Islet of Langerhans (tissue), 1 donor: ENCODE measurements around the gene EML1.

ENCODE experiments used
- FAIRE-seq: peaks from one replicate; lab custom pipeline; 2011; peaks lifted over from hg19 to GRCh38; lab: Jason Lieb, UNC

EML1 gene

GRCh38 chr14:99780690-99781089 lies 12.5 kb upstream of the EML1 start:
- FAIRE-seq, result no peak

- no peak for FAIRE-seq
Measured at GRCh38 chr14:99781091-99781490, 12.1 kb upstream of the EML1 start.

GRCh38 chr14:99781853-99782610 lies 11.2 kb upstream of the EML1 start:
- FAIRE-seq, result no peak

DNA sequence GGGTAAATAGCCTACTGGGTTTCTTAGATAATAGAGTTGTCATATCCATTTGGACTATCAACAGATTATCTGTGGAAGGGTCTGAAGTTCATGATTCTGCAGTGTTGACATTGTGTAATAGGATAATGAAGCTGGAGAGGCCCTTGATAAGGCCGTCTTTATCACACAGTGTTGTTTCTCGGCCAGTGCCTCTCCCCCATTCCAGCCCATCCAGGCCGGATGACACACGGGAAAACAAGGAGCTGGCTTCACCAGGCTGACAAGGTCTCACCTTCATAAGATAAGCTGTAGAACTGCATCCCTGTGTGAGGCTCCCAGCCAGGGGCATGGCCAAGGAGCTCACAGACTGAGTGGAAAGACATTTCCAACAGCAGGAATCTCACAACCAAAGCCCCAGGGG lies 8.7 kb upstream of the EML1 start:
- FAIRE-seq, result no peak

DNA sequence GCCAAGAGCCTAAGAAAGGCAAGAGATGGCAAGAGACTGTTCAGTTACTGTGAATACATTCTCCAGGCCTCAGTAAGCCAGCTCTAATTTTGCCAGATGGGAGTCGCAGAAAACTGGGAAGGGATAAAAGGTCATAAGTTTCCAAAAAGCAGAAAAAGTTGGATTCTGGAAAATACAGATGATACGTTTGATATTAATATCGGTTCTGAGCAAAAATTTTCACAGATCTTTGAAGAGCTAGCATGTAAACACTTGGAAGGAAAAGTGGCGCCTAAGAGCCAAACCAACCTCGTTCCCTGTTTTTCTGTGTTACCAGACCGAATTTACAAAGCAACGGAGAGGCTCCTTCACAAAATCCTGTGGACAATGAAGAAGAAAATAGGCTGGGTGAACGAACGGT lies 7.8 kb upstream of the EML1 start:
- no peak for FAIRE-seq

DNA sequence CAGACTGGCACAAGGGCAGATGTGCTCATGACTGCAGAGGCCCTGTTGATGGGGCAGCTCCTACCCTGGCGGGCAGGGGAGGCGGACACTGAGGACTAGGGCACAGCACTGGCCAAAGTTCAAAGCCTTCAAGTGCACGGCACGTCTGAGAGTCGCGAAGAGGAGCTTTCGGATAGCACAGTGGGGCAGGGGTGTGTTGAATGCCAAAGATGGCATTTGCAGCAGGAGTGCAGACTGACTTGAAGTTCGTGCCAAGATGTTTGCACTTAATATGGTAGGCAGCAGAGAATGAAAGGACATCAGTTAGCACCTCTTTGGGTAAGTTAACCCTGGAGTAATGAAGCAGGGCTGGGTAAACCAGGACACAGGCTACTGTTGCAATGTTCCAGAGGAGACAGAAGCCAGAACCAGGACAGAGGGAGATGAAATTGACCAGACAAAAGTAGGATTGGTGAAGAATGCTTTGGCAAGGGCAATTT lies 6.7 kb upstream of the EML1 start:
- FAIRE-seq, result no peak

GRCh38 chr14:99788713-99789112 lies 4.5 kb upstream of the EML1 start:
- no peak for FAIRE-seq

GRCh38 chr14:99789581-99789980 lies 3.6 kb upstream of the EML1 start:
- FAIRE-seq, result no peak

DNA sequence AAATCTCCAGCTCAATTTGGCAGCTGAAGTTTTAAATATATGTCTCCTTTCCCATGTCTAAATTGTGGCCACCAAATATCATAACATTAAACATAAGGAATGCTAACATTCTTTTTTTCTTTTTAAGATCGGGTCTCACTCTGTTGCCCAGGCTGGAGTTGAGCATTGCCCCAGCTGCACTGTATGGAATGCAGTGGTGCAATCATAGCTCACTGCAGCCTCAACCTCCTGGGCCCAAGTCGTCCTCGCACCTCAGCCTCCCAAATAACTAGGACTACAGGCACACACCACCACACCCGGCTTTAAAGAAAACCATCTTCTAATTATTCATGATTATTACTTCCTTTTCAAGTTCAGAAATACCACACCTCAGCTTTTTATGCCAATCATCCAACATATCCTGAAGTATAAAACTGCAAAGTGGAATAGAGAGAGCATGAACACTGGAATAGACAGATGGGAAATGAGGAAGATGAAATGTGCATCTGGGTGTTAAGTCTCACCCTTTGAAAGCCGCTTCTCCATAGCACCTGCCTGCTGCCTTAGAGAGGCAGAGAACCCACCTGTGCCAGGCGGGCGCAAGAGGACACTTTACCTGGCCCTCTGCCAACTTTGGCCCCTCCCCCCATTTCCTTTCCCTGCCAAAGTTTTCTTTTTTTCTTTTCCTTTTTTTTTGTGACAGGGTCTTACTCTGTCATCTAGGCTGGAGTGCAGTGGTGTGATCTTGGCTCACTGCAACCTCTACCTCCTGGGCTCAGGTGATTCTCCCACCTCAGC lies 2.8 kb upstream of the EML1 start:
- no peak for FAIRE-seq

DNA sequence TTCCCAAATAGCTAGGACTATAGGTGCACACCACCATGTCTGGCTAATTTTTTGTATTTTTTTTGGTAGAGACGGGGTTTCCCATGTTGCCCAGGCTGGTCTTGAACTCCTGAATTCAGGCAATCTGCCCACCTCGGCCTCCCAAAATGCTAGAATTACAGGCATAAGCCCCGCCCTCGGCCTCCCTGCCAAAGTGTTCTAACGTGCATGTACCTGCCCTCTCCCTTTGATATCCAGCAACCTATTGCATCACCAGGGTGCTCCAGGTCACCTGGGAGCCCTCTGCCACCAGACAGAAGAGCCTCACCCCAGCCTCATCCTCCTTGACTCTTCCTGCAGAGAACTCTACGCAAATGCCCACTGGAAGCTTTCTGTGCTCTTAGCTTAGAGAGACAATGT lies 2.2 kb upstream of the EML1 start:
- no peak for FAIRE-seq

DNA sequence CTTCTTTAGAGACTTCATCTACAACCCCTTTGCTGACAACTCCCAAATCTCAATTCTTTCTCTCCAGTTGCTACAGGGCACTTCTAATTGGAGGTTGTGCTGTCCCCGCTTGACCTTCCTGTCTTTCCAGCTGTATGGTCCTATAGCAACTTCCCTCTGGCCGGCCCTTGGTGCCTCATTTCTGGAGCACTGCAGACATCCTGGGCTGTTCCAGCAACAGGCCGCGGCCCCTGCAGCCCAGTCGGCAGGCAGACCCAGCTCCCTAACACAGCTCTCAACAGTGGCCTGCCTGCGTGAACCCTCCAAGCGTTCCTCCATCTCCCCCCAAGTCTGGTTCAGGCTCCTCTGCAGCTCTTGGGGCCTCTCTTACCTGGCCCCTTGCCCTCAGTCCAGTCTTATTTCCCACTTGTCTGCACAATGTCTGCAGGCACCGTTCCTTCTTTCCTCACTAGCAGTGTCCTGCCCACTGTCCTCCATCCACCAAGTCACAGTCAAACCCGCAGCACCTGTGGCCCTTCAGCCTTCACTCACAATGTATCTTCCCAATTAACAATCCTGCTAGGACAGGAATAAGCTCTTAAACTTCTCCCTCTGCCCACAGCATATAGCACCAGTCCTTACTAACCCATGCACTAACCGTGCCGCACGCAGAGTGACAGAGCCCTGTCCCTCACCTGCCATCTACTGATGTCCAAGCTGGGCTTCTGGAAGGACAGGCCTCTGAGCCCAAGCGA lies 1.6 kb upstream of the EML1 start:
- no peak for FAIRE-seq

DNA sequence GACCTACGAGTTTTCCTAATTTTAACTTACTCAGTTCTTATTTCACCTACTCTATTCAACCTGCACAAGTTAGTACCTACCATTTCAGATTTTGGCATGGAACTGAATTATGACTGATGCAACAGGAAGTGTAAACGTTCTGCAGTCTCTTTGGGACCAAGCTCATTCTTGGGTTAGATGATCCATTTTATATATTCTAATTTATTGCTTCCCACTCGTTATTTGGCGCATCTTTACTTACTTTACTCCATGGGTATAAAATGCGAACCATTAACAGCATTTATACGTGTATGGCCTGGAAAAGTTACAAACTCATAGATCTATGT lies 1.0 kb upstream of the EML1 start:
- no peak for FAIRE-seq

DNA sequence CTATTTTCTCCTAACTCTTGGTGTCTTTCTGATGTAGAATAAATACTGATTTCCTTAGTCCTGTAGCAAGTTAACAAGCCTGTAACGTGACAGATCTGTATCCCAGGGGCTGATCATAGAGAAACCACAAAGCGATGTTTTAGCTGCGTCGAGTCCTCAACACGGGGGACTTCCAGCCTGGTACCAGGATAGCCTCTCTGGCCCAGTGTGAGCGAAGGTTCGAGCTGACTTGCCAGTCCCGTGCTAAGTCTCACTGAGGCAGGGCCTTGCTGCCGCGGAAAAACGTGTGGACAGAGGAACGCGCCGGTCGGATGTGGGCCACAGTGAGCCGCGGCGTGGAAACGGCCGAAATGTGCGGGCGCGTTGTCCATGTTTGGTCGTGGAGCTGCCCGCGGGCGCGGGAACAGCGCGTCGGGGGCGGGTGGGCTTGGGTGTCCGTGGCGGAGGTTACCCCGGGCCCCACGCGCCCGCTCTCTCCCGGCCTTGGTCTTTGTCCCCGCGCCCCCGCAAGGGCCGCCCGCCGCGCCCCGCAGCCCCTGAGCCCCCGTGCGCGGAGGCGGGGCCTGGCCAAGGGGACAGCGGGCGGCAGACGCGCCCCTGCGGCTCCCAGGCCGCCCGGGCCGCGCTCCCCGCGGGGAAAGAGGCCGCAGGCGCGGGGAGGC lies 531 bp upstream of the EML1 start:
- no peak for FAIRE-seq

GRCh38 chr14:99794151-99794780 lies 1.1 kb downstream of the EML1 start:
- FAIRE-seq, result no peak

DNA sequence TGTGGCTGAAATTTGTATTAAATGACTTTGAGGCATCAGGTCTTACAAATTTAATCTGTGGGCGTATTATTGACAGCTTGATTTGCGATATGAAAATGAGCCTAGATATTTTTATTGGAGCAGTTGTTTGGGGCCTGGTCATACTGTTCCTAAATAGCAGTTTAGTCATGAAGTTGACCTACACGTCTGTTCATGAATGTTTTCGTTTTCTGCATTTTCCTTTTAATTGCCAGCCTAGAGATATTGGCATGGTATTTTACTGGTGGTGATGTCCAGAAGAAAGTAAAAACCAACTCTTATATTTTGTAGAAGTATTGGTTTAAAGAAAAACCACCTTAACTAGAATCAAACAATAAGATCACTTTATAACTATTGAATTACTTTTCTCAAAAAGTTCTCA lies 1.8 kb downstream of the EML1 start:
- FAIRE-seq, result no peak

- FAIRE-seq, result no peak
Measured at GRCh38 chr14:99797231-99797630, 4.0 kb downstream of the EML1 start.

- no peak for FAIRE-seq
Measured at GRCh38 chr14:99800781-99801180, 7.6 kb downstream of the EML1 start.

- no peak for FAIRE-seq
Measured at GRCh38 chr14:99802301-99803105, 9.3 kb downstream of the EML1 start.

GRCh38 chr14:99803106-99803775 lies 10.0 kb downstream of the EML1 start:
- FAIRE-seq, result no peak

DNA sequence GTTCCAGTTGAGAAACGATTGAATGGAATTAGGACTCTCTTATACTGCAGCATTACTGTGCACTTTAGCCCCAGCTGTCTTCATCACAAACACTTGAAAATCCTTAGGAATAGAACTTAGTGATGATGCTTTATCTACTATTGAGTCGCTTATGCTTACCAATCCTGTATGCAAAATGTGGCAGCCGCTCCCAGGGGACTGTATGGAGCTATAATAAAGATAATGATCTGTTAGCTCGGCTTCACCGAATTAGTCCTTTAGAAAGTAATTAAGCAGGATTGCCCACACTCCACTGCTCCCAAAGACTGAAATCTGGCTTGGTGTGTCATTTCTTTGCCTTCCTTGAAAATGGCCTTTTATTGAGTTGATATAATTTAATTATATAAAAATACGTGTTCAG lies 10.6 kb downstream of the EML1 start:
- FAIRE-seq, result no peak
